Thoracic aorta (tissue), 2 donors: ENCODE data around the gene VSIG10L. TPM values are rescaled to one million over a fixed set of nuclear protein-coding genes. Genes with fewer than 3 reads are reported as not detected.

Source experiments
- ATAC-seq: fragments of 150-250 bp; one replicate; pipeline ENCODE4 v1.8.0; 2017; ENCODE audit warnings: low read depth; ENCODE audit not compliant: insufficient number of reproducible peaks, low FRiP score
- DNase-seq: peaks from one replicate; pipeline ENCODE4 v3.0.0-alpha.2; 2020; ENCODE audit warnings: low spot score
- H3K27ac ChIP-seq, 2 donors: fragments of 200-600 bp; sonication (generic); 1 replicate in 1 of 2; 2 replicates in 1 of 2; pipeline ENCODE4 v1.5.1; 2016; ENCODE audit warnings: mild to moderate bottlenecking in 2 of 2, moderate library complexity in 2 of 2
- H3K27me3 ChIP-seq: fragments of 200-600 bp; sonication (generic); replicated peaks from 2 replicates; pipeline ENCODE4 v1.6.0; 2016; ENCODE audit warnings: mild to moderate bottlenecking; ENCODE audit not compliant: insufficient read depth
- H3K36me3 ChIP-seq: fragments of 200-600 bp; sonication (generic); one replicate; pipeline ENCODE4 v1.5.1; 2016
- H3K4me1 ChIP-seq, 2 donors: fragments of 200-600 bp; sonication (generic); 1 replicate in 1 of 2; 2 replicates in 1 of 2; pipeline versions ENCODE4 v1.5.1 to v1.6.0; 2016; ENCODE audit warnings: low read depth in 2 of 2, mild to moderate bottlenecking in 1 of 2; ENCODE audit not compliant: control insufficient read depth in 1 of 2
- H3K4me3 ChIP-seq: fragments of 200-600 bp; sonication (generic); 2 replicates; pipeline ENCODE4 v1.5.1; 2016; ENCODE audit warnings: mild to moderate bottlenecking
- H3K9me3 ChIP-seq: fragments of 200-600 bp; sonication (generic); 2 replicates; pipeline ENCODE4 v1.5.1; 2016
- CTCF ChIP-seq: fragments of 200-600 bp; sonication (generic); IDR thresholded peaks from one replicate; pipeline ENCODE4 v1.5.1; 2019; ENCODE audit warnings: antibody characterized with exemption
- total RNA-seq, 2 donors: library from RNA; depleted of rRNA; stranded (reverse); fragments of >200 nt; gene quantifications; one replicate each; pipeline versions ENCODE4 v1.1.0 to v1.2.3, GENCODE V29; 2016

The VSIG10L gene
- total RNA-seq, 2 donors from 2014 or later, result 0.54 to 1.6 TPM

GRCh38 chr19:51319649-51320279 lies 22.2 kb downstream of the VSIG10L start:
- H3K4me3 ChIP-seq, result no peak overlapping the region
- no peaks in the 10 kb centered on the region for H3K9me3 ChIP-seq
- DNase-seq, result no peak
- no peak for TF ChIP-seq CTCF
- no peak overlapping the region for H3K27ac ChIP-seq
- no peak for ATAC-seq
- H3K27me3 ChIP-seq, result no peaks in the 10 kb centered on the region
- H3K4me1 ChIP-seq, result no peaks in the 10 kb centered on the region
- no peaks in the 10 kb centered on the region for H3K36me3 ChIP-seq

GRCh38 chr19:51318687-51319648 lies 23.0 kb downstream of the VSIG10L start:
- no peaks in the 10 kb centered on the region for H3K9me3 ChIP-seq
- no peak overlapping the region for H3K27ac ChIP-seq
- no peak overlapping the region for H3K4me3 ChIP-seq
- no peaks in the 10 kb centered on the region for H3K27me3 ChIP-seq
- TF ChIP-seq CTCF, result no peak
- no peaks in the 10 kb centered on the region for H3K36me3 ChIP-seq
- no peak for ATAC-seq
- H3K4me1 ChIP-seq, result no peaks in the 10 kb centered on the region
- DNase-seq, result no peak

- Histone ChIP-seq H3K27ac (no peak overlapping the region), H3K36me3 (no peaks in the 10 kb centered on the region), H3K4me1 (no peaks in the 10 kb centered on the region), H3K27me3 (no peaks in the 10 kb centered on the region), H3K4me3 (no peak overlapping the region), H3K9me3 (no peaks in the 10 kb centered on the region)
- TF ChIP-seq CTCF, result no peak
- DNase-seq, result no peak
- no peak for ATAC-seq
These were observed 24.0 kb downstream of the VSIG10L start for GRCh38 chr19:51317968-51318367.

GRCh38 chr19:51317376-51317775 lies 24.6 kb downstream of the VSIG10L start:
- Histone ChIP-seq H3K4me3 (no peak overlapping the region), H3K36me3 (no peaks in the 10 kb centered on the region), H3K4me1 (no peaks in the 10 kb centered on the region), H3K9me3 (no peaks in the 10 kb centered on the region), H3K27ac (no peak overlapping the region), H3K27me3 (no peaks in the 10 kb centered on the region)
- ATAC-seq (no peak), DNase-seq (no peak)
- TF ChIP-seq CTCF, result no peak

GRCh38 chr19:51316688-51317087 lies 25.3 kb downstream of the VSIG10L start:
- H3K27me3 ChIP-seq, result no peaks in the 10 kb centered on the region
- no peak for TF ChIP-seq CTCF
- ATAC-seq, result no peak

More at GRCh38 chr19:51316688-51317087, 25.3 kb downstream of the VSIG10L start:
- no peaks in the 10 kb centered on the region for H3K4me1 ChIP-seq
- no peaks in the 10 kb centered on the region for H3K36me3 ChIP-seq
- H3K4me3 ChIP-seq, result no peak overlapping the region
- H3K27ac ChIP-seq, result no peak overlapping the region
- H3K9me3 ChIP-seq, result no peaks in the 10 kb centered on the region
- DNase-seq, result no peak
